Measurements from ENCODE around the gene RMP24.

DNA sequence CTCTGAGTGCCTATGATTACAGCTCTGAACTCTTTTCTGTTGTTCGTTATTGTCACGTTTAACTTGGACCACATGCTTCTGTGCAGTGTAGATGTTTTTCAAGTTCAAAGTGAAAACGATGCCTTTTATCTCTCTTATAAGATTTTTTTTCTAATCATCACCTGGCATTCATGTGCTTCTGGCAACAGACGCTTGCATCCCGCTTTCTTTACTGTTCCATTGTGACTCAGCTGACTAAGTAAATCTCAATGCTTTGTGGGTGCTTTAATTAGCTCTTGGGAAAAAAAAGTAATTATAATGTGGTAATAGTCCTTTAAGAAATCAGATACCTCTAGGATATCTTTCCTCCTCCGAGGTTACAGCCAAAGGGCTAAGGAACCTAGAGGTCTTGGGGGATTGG, 31.2 kb upstream of the RMP24 start:
- TF ChIP-seq, protein P1, sequence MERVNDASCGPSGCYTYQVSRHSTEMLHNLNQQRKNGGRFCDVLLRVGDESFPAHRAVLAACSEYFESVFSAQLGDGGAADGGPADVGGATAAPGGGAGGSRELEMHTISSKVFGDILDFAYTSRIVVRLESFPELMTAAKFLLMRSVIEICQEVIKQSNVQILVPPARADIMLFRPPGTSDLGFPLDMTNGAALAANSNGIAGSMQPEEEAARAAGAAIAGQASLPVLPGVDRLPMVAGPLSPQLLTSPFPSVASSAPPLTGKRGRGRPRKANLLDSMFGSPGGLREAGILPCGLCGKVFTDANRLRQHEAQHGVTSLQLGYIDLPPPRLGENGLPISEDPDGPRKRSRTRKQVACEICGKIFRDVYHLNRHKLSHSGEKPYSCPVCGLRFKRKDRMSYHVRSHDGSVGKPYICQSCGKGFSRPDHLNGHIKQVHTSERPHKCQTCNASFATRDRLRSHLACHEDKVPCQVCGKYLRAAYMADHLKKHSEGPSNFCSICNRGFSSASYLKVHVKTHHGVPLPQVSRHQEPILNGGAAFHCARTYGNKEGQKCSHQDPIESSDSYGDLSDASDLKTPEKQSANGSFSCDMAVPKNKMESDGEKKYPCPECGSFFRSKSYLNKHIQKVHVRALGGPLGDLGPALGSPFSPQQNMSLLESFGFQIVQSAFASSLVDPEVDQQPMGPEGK (CRISPR knock-in tag; IDR thresholded peaks at IDR 0.05; ENCODE audit: borderline replicate concordance): no peak
- TF ChIP-seq ZFP3 (CRISPR knock-in tag; IDR thresholded peaks at IDR 0.05) (no peak), ZNF8 (CRISPR knock-in tag; IDR thresholded peaks at IDR 0.05) (no peak)
